Stimulated activated CD8-positive, alpha-beta memory T cell treated with anti-CD3 and anti-CD28 coated beads, Interleukin-15, amount 100 ng/mL, for 24 hours (primary cell): ENCODE measurements around the gene SCN5A.

ENCODE experiments used
- DNase-seq: peaks from one replicate; pipeline ENCODE4 v3.0.0-alpha.2; 2020; ENCODE audit warnings: low read depth

Gene SCN5A

GRCh38 chr3:38560996-38561717 is 88.3 kb downstream of the SCN5A start:
- DNase-seq: no peak

DNA sequence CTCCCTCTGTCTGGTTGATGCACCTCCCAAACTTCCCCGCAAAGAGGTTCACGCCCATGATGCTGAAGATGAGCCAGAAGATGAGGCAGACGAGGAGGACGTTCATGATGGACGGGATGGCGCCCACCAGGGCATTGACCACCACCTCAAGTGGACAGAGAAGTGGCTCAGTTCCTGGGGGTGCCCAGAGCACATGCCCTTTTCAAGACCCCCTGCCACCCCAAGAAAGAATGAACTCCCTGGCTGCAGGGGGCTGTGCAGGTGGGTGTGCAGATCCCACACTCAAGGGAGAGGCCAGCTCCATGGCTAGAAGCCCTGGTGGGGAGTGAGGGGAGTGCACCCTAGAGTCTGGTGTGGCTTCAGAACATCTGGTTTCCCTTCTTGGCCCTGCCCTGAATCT is 89.2 kb downstream of the SCN5A start:
- no peak for DNase-seq

- DNase-seq: no peak
Measured at GRCh38 chr3:38558864-38559263, 90.6 kb downstream of the SCN5A start.

GRCh38 chr3:38556640-38557358 is 92.7 kb downstream of the SCN5A start:
- no peak for DNase-seq

DNA sequence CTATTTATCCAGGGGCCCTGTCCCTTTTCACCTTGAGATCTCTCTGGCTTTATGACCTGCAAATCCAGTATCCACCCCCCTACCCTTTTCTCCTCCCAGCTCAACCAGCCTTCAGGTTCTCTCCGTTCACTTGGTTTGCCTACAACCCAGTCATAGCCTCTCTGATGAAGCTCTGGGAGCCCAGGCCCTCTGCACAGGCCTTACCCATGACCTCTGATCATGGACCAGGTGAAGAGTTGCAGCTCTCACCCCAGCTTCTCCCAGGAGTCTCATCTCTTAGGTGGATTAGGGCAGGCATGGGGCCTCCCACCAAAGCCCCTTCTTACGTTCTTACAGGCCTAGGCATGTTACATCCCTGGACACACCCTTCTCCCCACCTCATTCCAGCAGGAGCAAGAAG is 93.6 kb downstream of the SCN5A start:
- no peak for DNase-seq

DNA sequence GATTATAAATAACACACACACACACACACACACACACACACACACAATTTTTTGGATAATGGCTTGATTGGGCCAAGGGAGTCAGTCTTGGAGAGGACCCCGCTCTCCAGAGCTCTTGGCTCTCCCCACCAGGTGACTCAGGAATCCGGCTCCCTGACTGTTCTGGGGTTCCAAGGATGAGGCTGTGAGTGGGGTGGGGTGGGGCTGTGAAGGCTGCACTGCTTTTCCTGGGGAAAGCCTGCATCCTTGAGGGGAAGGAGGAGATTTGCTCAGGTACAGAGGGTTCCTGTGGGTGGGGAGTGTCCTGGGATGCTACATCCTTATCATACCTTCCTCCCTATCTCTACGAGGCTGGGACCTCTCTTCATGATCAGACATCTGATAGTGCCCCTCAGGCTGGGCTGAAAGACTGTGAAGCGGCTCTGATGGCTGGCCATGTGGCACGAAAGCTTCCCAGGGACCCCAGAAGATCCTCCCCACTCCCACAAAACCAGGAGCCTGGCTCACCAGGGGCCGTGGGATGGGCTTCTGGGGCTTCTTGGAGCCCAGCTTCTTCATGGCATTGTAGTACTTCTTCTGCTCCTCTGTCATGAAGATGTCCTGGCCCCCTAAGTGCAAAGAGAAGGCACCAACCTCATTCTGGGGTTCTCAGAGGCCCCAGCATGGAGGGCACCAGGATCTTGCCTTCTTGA is 94.2 kb downstream of the SCN5A start:
- DNase-seq: no peak

GRCh38 chr3:38554127-38554827 is 95.2 kb downstream of the SCN5A start:
- DNase-seq: no peak

DNA sequence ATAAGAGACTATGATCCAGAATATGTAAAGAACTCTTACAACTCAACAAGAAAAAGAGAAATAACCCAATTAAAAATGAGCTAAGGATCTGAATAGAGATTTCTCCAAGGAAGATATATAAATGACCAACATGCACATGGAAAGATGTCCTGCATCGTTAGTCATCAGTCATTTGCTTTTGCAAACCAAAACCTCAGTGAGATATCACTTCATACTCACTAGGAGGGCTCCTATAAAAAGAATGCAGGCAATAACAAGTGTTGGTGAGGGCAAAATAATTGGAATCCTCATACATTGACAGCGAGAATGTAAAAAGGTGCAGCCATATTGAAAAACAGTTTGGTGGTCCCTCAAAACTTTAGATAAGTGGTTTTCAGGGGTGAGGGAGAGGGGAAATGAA is 96.4 kb downstream of the SCN5A start:
- no peak for DNase-seq

DNA sequence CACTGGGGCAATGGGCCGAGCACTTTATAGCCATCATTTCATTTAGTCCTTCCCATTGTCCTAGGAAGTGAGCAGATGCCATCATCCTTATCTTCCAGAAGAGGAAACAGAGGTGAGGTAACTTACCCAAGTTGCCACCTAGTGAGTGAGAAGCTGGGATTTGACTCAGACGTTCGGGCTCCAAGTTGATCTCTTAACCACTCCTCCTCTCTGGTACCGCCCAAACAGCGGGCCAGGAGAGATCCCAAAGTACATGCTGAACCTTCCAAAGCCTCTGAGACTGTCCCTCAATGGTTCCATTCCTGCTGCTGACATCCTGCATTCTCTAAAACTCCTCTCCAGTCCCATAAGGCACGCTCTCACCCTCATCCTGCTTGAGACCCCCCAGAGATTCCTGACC is 97.1 kb downstream of the SCN5A start:
- no peak for DNase-seq

GRCh38 chr3:38551026-38551832 is 98.3 kb downstream of the SCN5A start:
- no peak for DNase-seq

DNA sequence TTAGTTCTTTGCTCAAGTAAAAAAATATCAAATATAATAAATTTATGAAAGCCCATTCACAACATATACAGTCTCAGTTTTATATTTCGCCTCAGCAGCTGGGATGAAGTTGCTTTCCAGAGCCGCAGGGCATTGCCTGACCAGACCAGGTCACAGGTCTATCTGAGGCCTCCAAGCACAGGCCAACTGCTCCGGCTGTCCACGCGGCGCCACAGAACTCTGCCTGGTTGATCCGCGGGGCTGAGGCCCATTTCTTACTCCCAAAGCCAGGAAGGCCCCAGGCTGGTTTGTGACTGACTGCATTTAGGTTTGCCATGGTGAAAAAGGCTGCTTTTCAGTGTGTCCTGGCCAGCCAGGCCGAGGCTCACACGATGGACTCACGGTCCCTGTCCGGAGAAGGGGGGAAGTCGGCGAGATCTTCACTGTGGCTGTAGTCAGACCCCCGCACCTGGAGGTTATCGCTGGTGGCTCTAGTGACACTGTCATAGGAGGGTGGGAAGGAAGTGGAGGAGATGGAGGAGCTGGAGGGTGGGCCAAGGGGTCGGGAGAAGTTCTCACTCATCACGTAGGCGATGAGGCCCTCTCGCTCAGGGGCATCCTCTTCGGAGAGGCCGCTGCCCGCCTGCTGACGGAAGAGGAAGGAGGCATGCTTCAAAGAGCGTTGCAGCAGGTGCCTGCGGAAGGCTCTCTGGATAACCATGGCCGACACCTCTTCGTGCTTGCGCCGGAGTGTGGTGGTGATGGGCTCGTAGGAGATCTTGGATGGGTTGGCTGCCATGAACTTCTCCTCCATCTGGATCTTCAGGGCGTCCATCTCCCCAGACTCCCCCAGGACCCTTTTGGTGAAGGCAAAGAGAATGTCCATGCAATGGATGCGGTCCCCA is 99.3 kb downstream of the SCN5A start:
- DNase-seq: no peak

GRCh38 chr3:38549486-38549885 is 100.0 kb downstream of the SCN5A start:
- no peak for DNase-seq

- no peak for DNase-seq
Measured at GRCh38 chr3:38549082-38549481, 100.4 kb downstream of the SCN5A start.

- no peak for DNase-seq
Measured at GRCh38 chr3:38548154-38548931, 101.1 kb downstream of the SCN5A start.

GRCh38 chr3:38545983-38546382 is 103.5 kb downstream of the SCN5A start:
- DNase-seq: no peak

DNA sequence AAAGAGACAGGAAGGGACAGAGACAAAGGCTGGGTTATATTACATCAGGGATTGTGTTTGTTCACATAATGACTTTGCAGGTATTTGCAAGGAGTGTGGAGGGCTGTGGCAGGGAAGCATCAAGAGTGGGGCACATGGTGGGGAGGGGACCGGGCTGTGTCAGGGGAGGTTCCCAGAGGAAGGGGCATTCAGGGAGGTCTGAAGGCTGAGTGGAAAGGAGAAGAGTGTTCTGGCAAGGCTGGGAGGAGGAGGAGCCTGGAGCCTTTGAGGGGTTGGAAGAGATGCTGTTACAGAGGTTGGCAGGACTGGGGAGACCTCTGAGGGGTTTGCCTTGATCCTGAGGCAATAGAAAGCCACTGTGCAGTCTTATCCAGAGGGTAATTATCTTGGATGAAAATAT is 103.9 kb downstream of the SCN5A start:
- DNase-seq: no peak

- no peak for DNase-seq
Measured at GRCh38 chr3:38544926-38545325, 104.6 kb downstream of the SCN5A start.

DNA sequence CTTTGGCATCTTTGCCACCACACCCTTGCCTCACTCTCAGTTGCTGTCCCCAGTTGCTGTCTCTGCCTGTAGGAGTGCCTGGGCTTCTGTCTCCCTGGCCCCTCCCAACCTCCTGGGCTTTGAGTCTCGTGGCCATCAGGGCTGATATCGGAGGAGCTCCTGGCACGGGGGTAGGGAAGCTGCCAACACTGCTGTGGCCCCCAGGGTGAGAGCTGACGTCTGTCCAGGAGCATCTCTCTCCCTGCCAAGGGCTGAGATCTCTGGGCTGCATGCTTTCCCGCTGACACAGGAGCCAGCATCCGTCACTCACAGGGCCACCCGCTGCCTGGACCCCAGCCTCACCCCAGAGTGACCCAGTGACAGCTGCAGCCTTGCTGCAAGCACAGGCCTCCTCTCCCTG is 105.9 kb downstream of the SCN5A start:
- DNase-seq: no peak

DNA sequence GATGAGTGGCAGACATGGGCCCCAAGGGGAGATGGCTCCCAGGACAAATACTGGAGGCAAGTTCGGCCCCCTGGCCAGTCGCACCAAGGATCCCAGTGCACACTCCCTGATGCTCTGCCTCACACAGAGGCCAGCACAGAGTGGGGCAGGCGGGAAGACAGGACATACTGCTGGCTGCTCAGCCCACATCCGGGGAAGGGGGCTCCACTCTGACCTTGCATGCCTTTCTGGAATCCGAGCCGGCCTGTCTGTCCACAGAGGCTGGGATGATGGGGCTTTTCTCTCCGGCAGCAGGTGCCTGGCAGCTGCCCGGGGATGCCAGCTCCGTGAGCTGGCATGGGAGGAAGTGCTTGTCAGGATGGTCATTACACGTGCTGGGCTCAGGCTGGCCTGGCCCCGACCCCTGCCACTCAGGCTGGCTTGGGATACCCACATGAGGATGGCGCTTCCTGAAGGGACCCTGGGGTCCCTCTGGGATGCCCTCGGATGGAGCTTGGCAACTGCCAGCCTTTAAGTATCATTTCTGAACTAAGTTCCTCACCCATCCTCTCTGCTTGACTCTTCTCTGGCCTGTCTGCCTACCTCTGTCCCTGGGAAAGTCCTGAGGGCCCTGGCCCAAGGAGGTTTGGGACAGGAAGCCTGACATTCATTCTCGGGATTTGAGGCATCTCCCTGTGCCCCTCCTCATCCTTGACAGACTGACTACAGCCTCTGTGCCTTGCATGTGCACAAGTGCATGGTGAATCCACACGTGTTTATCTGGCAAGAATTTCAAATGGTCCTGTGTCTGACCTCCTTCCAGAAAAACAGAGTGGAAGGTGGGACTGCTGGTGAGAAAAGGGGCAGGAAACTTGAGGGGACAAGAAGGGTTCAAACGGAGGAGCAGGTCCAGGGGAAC is 106.8 kb downstream of the SCN5A start:
- DNase-seq: no peak
